ENCODE results near the gene RPP30. TPM values are rescaled to one million over a fixed set of nuclear protein-coding genes. Genes with fewer than 3 reads are reported as not detected.
"Not testable (repeated sequence)": the region's sequence is repeated elsewhere in the genome, so short reads cannot be mapped to it uniquely, and the experiment has no call there.

Gene RPP30
- total RNA-seq, 1 experiment from 2014 or later: 78.7 TPM

GRCh38 chr10:90925079-90926029 is 53.6 kb downstream of the RPP30 start:
- H3K27me3 ChIP-seq: no peaks in the 10 kb centered on the region
- H3K9me3 ChIP-seq: no peaks in the 10 kb centered on the region
- no peaks in the 10 kb centered on the region for H3K36me3 ChIP-seq
- DNase-seq: no peak
- H3K4me3 ChIP-seq: no peak overlapping the region

- no peaks in the 10 kb centered on the region for H3K36me3 ChIP-seq
- DNase-seq: no peak
- no peaks in the 10 kb centered on the region for H3K9me3 ChIP-seq
- H3K27me3 ChIP-seq: no peaks in the 10 kb centered on the region
- H3K4me3 ChIP-seq: no peak overlapping the region
Measured at GRCh38 chr10:90927293-90927692, 55.5 kb downstream of the RPP30 start.

GRCh38 chr10:90929179-90929578 is 57.4 kb downstream of the RPP30 start:
- no peaks in the 10 kb centered on the region for H3K27me3 ChIP-seq
- no peak for DNase-seq
- H3K4me3 ChIP-seq: no peak overlapping the region
- no peaks in the 10 kb centered on the region for H3K9me3 ChIP-seq
- H3K36me3 ChIP-seq: no peaks in the 10 kb centered on the region

- peak; percentile 80 for DNase-seq
- H3K4me3 ChIP-seq: no peak overlapping the region
Measured at GRCh38 chr10:90930070-90930837, 58.5 kb downstream of the RPP30 start.

GRCh38 chr10:90930971-90931871 is 59.4 kb downstream of the RPP30 start:
- Histone ChIP-seq H3K27me3 (no peaks in the 10 kb centered on the region), H3K36me3 (no peaks in the 10 kb centered on the region), H3K4me3 (no peak overlapping the region), H3K9me3 (no peaks in the 10 kb centered on the region)
- peak; percentile 40 for DNase-seq

More at GRCh38 chr10:90930070-90930837, 58.5 kb downstream of the RPP30 start:
- Histone ChIP-seq H3K27me3 (no peaks in the 10 kb centered on the region), H3K36me3 (no peaks in the 10 kb centered on the region), H3K9me3 (no peaks in the 10 kb centered on the region)

- no peak for DNase-seq
- no peak overlapping the region for H3K4me3 ChIP-seq
- H3K36me3 ChIP-seq: no peaks in the 10 kb centered on the region
- no peaks in the 10 kb centered on the region for H3K9me3 ChIP-seq
- no peaks in the 10 kb centered on the region for H3K27me3 ChIP-seq
Measured at GRCh38 chr10:90935581-90936275, 64.0 kb downstream of the RPP30 start.

GRCh38 chr10:90936276-90936659 is 64.5 kb downstream of the RPP30 start:
- no peak for DNase-seq
- Histone ChIP-seq H3K27me3 (no peaks in the 10 kb centered on the region), H3K4me3 (no peak overlapping the region)

GRCh38 chr10:90937645-90938258 is 66.0 kb downstream of the RPP30 start:
- DNase-seq: no peak
- Histone ChIP-seq H3K27me3 (no peaks in the 10 kb centered on the region), H3K36me3 (no peaks in the 10 kb centered on the region), H3K9me3 (no peaks in the 10 kb centered on the region), H3K4me3 (no peak overlapping the region)

More at GRCh38 chr10:90936276-90936659, 64.5 kb downstream of the RPP30 start:
- H3K36me3 ChIP-seq: no peaks in the 10 kb centered on the region
- H3K9me3 ChIP-seq: no peaks in the 10 kb centered on the region

- Histone ChIP-seq H3K9me3 (no peaks in the 10 kb centered on the region), H3K36me3 (no peaks in the 10 kb centered on the region), H3K4me3 (no peak overlapping the region), H3K27me3 (no peaks in the 10 kb centered on the region)
- no peak for DNase-seq
Measured at GRCh38 chr10:90939116-90939515, 67.3 kb downstream of the RPP30 start.

- Histone ChIP-seq H3K27me3 (no peaks in the 10 kb centered on the region), H3K36me3 (no peaks in the 10 kb centered on the region), H3K9me3 (no peaks in the 10 kb centered on the region), H3K4me3 (no peak overlapping the region)
- no peak for DNase-seq
Measured at GRCh38 chr10:90939648-90940047, 67.9 kb downstream of the RPP30 start.

GRCh38 chr10:90942980-90943379 is 71.2 kb downstream of the RPP30 start:
- not testable (repeated sequence) for H3K36me3 ChIP-seq

GRCh38 chr10:90944749-90945148 is 73.0 kb downstream of the RPP30 start:
- no peaks in the 10 kb centered on the region for H3K9me3 ChIP-seq
- H3K4me3 ChIP-seq: no peak overlapping the region
- no peak for DNase-seq
- H3K27me3 ChIP-seq: no peaks in the 10 kb centered on the region
- H3K36me3 ChIP-seq: no peaks in the 10 kb centered on the region

More at GRCh38 chr10:90942980-90943379, 71.2 kb downstream of the RPP30 start:
- H3K27me3 ChIP-seq, H3K9me3 ChIP-seq, H3K4me3 ChIP-seq, DNase-seq: not testable (repeated sequence)

- Histone ChIP-seq H3K4me3 (no peak overlapping the region), H3K9me3 (no peaks in the 10 kb centered on the region), H3K36me3 (no peaks in the 10 kb centered on the region), H3K27me3 (no peaks in the 10 kb centered on the region)
- DNase-seq: no peak
Measured at GRCh38 chr10:90945491-90946070, 73.8 kb downstream of the RPP30 start.

- no peaks in the 10 kb centered on the region; the same call in 1 of the 2 replicates for H3K27me3 ChIP-seq
- H3K4me3 ChIP-seq: no peak overlapping the region
- no peak for DNase-seq
- no peaks in the 10 kb centered on the region for H3K36me3 ChIP-seq
- H3K9me3 ChIP-seq: no peaks in the 10 kb centered on the region
Measured at GRCh38 chr10:90947030-90947960, 75.5 kb downstream of the RPP30 start.
